Upper lobe of right lung (tissue), 1 donor: ENCODE results near the gene ABCA2. TPM values are rescaled to one million over a fixed set of nuclear protein-coding genes. Genes with fewer than 3 reads are reported as not detected.

Experiments
- ATAC-seq: fragments of 200-7000 bp; cut with Tn5 transposase; one replicate; pipeline ENCODE4 v1.9.1; 2020; ENCODE audit warnings: mild to moderate bottlenecking, moderate library complexity
- DNase-seq: peaks from one replicate; pipeline ENCODE4 v3.0.0-alpha.2; 2020
- H3K27ac ChIP-seq: fragments of 200-600 bp; one replicate; pipeline ENCODE4 v1.8.0; 2022
- H3K27me3 ChIP-seq: fragments of 200-600 bp; one replicate; pipeline ENCODE4 v1.8.0; 2022; ENCODE audit warnings: mild to moderate bottlenecking
- H3K36me3 ChIP-seq: fragments of 200-600 bp; one replicate; pipeline ENCODE4 v1.8.0; 2022
- H3K4me1 ChIP-seq: fragments of 200-600 bp; one replicate; pipeline ENCODE4 v1.8.0; 2022
- H3K4me3 ChIP-seq: fragments of 200-600 bp; one replicate; pipeline ENCODE4 v1.8.0; 2022; ENCODE audit warnings: mild to moderate bottlenecking
- H3K9me3 ChIP-seq: fragments of 200-600 bp; one replicate; pipeline ENCODE4 v1.8.0; 2022
- CTCF ChIP-seq: fragments of 200-600 bp; IDR thresholded peaks from one replicate; pipeline ENCODE4 v1.8.0; 2022; ENCODE audit warnings: antibody characterized with exemption
- intact Hi-C: fragments of 100-400 bp; cut with DNase I; formaldehyde crosslinking; loops from one replicate; pipeline ENCODE4 v1.11.0; 2022
- total RNA-seq: library from RNA; stranded (reverse); fragmentation: NEBNext Ultra II Directional; extraction: Animal tissue kit (Norgen Biotek cat#: 25700); gene quantifications from one replicate; pipeline ENCODE4 v1.2.1, GENCODE V29; 2021
- donor health status: DM: no; HTN: yes; CAD: no; lungs with severe emphysema.

The ABCA2 gene
- total RNA-seq, 1 donor from 2014 or later, result 44.3 TPM

- H3K9me3 ChIP-seq, result no peaks in the 10 kb centered on the region
- no peaks in the 10 kb centered on the region for H3K27me3 ChIP-seq
- no peak for DNase-seq
- intact Hi-C loops, result no loop called here
- ATAC-seq, result peak; percentile 37
- H3K36me3 ChIP-seq, result no peaks in the 10 kb centered on the region
- H3K27ac ChIP-seq, result peak overlapping the region; percentile 24
- no peak for TF ChIP-seq CTCF
- H3K4me3 ChIP-seq, result no peak overlapping the region
- peaks cover 8% of the 10 kb centered on the region for H3K4me1 ChIP-seq
Measured at GRCh38 chr9:136960212-136960937, 67.7 kb downstream of the ABCA2 start.

- Histone ChIP-seq H3K36me3 (no peaks in the 10 kb centered on the region), H3K27ac (peak overlapping the region; percentile 24), H3K27me3 (no peaks in the 10 kb centered on the region), H3K9me3 (no peaks in the 10 kb centered on the region), H3K4me3 (no peak overlapping the region), H3K4me1 (peaks cover 3% of the 10 kb centered on the region)
- DNase-seq (no peak), ATAC-seq (no peak)
- TF ChIP-seq CTCF, result no peak
- intact Hi-C loops, result no loop called here
Measured at GRCh38 chr9:136958898-136959850, 68.9 kb downstream of the ABCA2 start.

- ATAC-seq (no peak), DNase-seq (no peak)
- Histone ChIP-seq H3K9me3 (no peaks in the 10 kb centered on the region), H3K27me3 (no peaks in the 10 kb centered on the region), H3K4me3 (no peak overlapping the region), H3K27ac (no peak overlapping the region), H3K4me1 (no peaks in the 10 kb centered on the region), H3K36me3 (no peaks in the 10 kb centered on the region)
- intact Hi-C loops, result no loop called here
- TF ChIP-seq CTCF, result no peak
Measured at GRCh38 chr9:136958473-136958872, 69.6 kb downstream of the ABCA2 start.

GRCh38 chr9:136957901-136958300 lies 70.1 kb downstream of the ABCA2 start:
- DNase-seq, result no peak
- Histone ChIP-seq H3K4me1 (no peaks in the 10 kb centered on the region), H3K27me3 (no peaks in the 10 kb centered on the region), H3K27ac (no peak overlapping the region), H3K4me3 (no peak overlapping the region), H3K36me3 (no peaks in the 10 kb centered on the region), H3K9me3 (no peaks in the 10 kb centered on the region)
- ATAC-seq, result no peak
- intact Hi-C loops, result no loop called here
- no peak for TF ChIP-seq CTCF

GRCh38 chr9:136957461-136957860 lies 70.6 kb downstream of the ABCA2 start:
- Histone ChIP-seq H3K36me3 (no peaks in the 10 kb centered on the region), H3K9me3 (no peaks in the 10 kb centered on the region), H3K27me3 (no peaks in the 10 kb centered on the region), H3K4me3 (no peak overlapping the region), H3K4me1 (no peaks in the 10 kb centered on the region), H3K27ac (no peak overlapping the region)
- intact Hi-C loops, result no loop called here
- TF ChIP-seq CTCF, result no peak
- no peak for ATAC-seq
- no peak for DNase-seq

Other genes starting within 250 kb of the ABCA2 start
- gene TMEM141, start 236.9 kb downstream of the ABCA2 start, total RNA-seq, result 64.4 TPM
- gene CCDC183, start 231.9 kb downstream of the ABCA2 start, total RNA-seq, result 4.0 TPM
- 68.2 TPM for gene RABL6, start 220.3 kb downstream of the ABCA2 start, total RNA-seq
- gene AJM1, start 185.8 kb downstream of the ABCA2 start, total RNA-seq, result 2.7 TPM
- 82.1 TPM for gene PHPT1, start 178.8 kb downstream of the ABCA2 start, total RNA-seq
- gene MAMDC4, start 175.9 kb downstream of the ABCA2 start, total RNA-seq, result 12.9 TPM
- 250 TPM for gene EDF1, start 161.9 kb downstream of the ABCA2 start, total RNA-seq
- gene TRAF2, start 141.7 kb downstream of the ABCA2 start, total RNA-seq, result 14.8 TPM
- gene FBXW5, start 83.5 kb downstream of the ABCA2 start, total RNA-seq, result 91.2 TPM
- gene C8G, start 83.0 kb downstream of the ABCA2 start, total RNA-seq, result 1.1 TPM
- 2.6 TPM for gene LCN12, start 76.0 kb downstream of the ABCA2 start, total RNA-seq
- gene PTGDS, start 50.7 kb downstream of the ABCA2 start, total RNA-seq, result 477 TPM
- 5.1 TPM for gene LCNL1, start 45.2 kb downstream of the ABCA2 start, total RNA-seq
- gene PAXX, start 35.8 kb downstream of the ABCA2 start, total RNA-seq, result 53.1 TPM
- gene CLIC3, start 31.7 kb downstream of the ABCA2 start, total RNA-seq, result 80.7 TPM
- gene FUT7, start 3.9 kb upstream of the ABCA2 start, total RNA-seq, result 0.81 TPM
- gene NPDC1, start 17.9 kb upstream of the ABCA2 start, total RNA-seq, result 152 TPM
- 0.41 TPM for gene ENTPD2, start 25.8 kb upstream of the ABCA2 start, total RNA-seq
- gene SAPCD2, start 42.3 kb upstream of the ABCA2 start, total RNA-seq, result 0.84 TPM
- 30.7 TPM for gene UAP1L1, start 49.3 kb upstream of the ABCA2 start, total RNA-seq
- 39.4 TPM for gene MAN1B1, start 58.7 kb upstream of the ABCA2 start, total RNA-seq
- 183 TPM for gene DPP7, start 86.5 kb upstream of the ABCA2 start, total RNA-seq
- gene GRIN1, start 110.9 kb upstream of the ABCA2 start, total RNA-seq, result 0.64 TPM
- not detected for gene LRRC26, start 141.8 kb upstream of the ABCA2 start, total RNA-seq
- gene TMEM210, start 143.8 kb upstream of the ABCA2 start, total RNA-seq, result not detected
- 51.4 TPM for gene ANAPC2, start 160.3 kb upstream of the ABCA2 start, total RNA-seq
- gene SSNA1, start 160.4 kb upstream of the ABCA2 start, total RNA-seq, result 55.5 TPM
- 22.3 TPM for gene TPRN, start 172.5 kb upstream of the ABCA2 start, total RNA-seq
- gene TMEM203, start 177.4 kb upstream of the ABCA2 start, total RNA-seq, result 28.7 TPM
- 16.7 TPM for gene NDOR1, start 177.5 kb upstream of the ABCA2 start, total RNA-seq
- 6.7 TPM for gene RNF208, start 194.0 kb upstream of the ABCA2 start, total RNA-seq
- gene CYSRT1, start 196.9 kb upstream of the ABCA2 start, total RNA-seq, result 0.41 TPM
- gene RNF224, start 199.3 kb upstream of the ABCA2 start, total RNA-seq, result 0.35 TPM
- 0.23 TPM for gene SLC34A3, start 202.7 kb upstream of the ABCA2 start, total RNA-seq
- gene TUBB4B, start 213.1 kb upstream of the ABCA2 start, total RNA-seq, result 191 TPM
- gene STPG3, start 223.0 kb upstream of the ABCA2 start, total RNA-seq, result not detected
- gene NELFB, start 227.1 kb upstream of the ABCA2 start, total RNA-seq, result 47.2 TPM
- 27.4 TPM for gene TOR4A, start 249.5 kb upstream of the ABCA2 start, total RNA-seq